Lung (tissue), 12 donors: ENCODE data around the gene CARD11. TPM values are rescaled to one million over a fixed set of nuclear protein-coding genes. Genes with fewer than 3 reads are reported as not detected.

Source experiments
- ATAC-seq: fragments of 200-7000 bp; cut with Tn5 transposase; one replicate; pipeline ENCODE4 v1.9.1; 2020; ENCODE audit warnings: moderate number of reproducible peaks; ENCODE audit not compliant: insufficient read depth, low FRiP score
- DNase-seq, 3 donors: peaks; one replicate each; pipeline ENCODE4 v3.0.0-alpha.2; 2013 to 2017
- H3K27ac ChIP-seq, 2 donors: one replicate each; pipeline ENCODE4 v1.5.1; 2013; ENCODE audit warnings: mild to moderate bottlenecking in 2 of 2, moderate library complexity in 2 of 2, control low read depth in 1 of 2, inconsistent platforms in 1 of 2, low read depth in 1 of 2, low read length in 1 of 2
- H3K27me3 ChIP-seq, 3 donors: one replicate each; pipeline ENCODE4 v1.5.1; 2013; ENCODE audit warnings: low read length in 2 of 3; ENCODE audit not compliant: control insufficient read depth in 3 of 3, insufficient read depth in 3 of 3
- H3K36me3 ChIP-seq, 4 donors: one replicate each; pipeline ENCODE4 v1.5.1; 2013; ENCODE audit warnings: low read length in 4 of 4, mild to moderate bottlenecking in 1 of 4, moderate library complexity in 1 of 4; ENCODE audit not compliant: control insufficient read depth in 4 of 4, insufficient read depth in 4 of 4
- H3K4me1 ChIP-seq, 5 donors: one replicate each; pipeline ENCODE4 v1.5.1; 2013; ENCODE audit warnings: low read length in 5 of 5, mild to moderate bottlenecking in 2 of 5, moderate library complexity in 1 of 5; ENCODE audit not compliant: control insufficient read depth in 5 of 5, insufficient read depth in 5 of 5
- H3K4me3 ChIP-seq: one replicate; pipeline ENCODE4 v1.5.1; 2013; ENCODE audit warnings: mild to moderate bottlenecking, control low read depth, moderate library complexity
- H3K9ac ChIP-seq, 2 donors: one replicate each; pipeline ENCODE4 v1.5.1; 2013; ENCODE audit warnings: low read length in 2 of 2, control low read depth in 1 of 2; ENCODE audit not compliant: insufficient read depth in 1 of 2
- H3K9me3 ChIP-seq, 4 donors: one replicate each; pipeline ENCODE4 v1.5.1; 2013; ENCODE audit warnings: low read length in 3 of 4, mild to moderate bottlenecking in 1 of 4, moderate library complexity in 1 of 4; ENCODE audit not compliant: control insufficient read depth in 4 of 4, insufficient read depth in 3 of 4
- CTCF ChIP-seq: IDR thresholded peaks from 2 replicates; pipeline ENCODE4 v1.5.1; 2012; ENCODE audit warnings: mild to moderate bottlenecking; ENCODE audit errors: control extremely low read depth, extremely low read depth
- WGBS, 2 donors: extraction: QIAGEN DNeasy Blood & Tissue Kit; methylation state at CpG; one replicate each; pipeline ENCODE4 v1.1.7; 2013; 5-methylcytosine and 5-hydroxymethylcytosine counted together
- polyA plus RNA-seq, 2 donors: library from polyadenylated mRNA; stranded (reverse); fragments of 200-250 nt; gene quantifications; one replicate each; pipeline ENCODE4 v1.2.1, GENCODE V29; 2013
- total RNA-seq, 2 donors: library from RNA; depleted of rRNA in 1 of 2; stranded (reverse); fragments of >200 nt in 1 of 2; gene quantifications; one replicate each; pipeline ENCODE4 v1.2.1, GENCODE V29; 2014 to 2021
- donor health status: control.
- donor health status: control.
- donor health status: Bipolar disorder and iron deficiency.
- donor health status: healthy.
- donor health status: DM: yes; HTN: yes; CAD: no.

CARD11 gene
- total and polyA plus RNA-seq, 4 donors: 1.5 to 4.3 (median 3.7) TPM

DNA sequence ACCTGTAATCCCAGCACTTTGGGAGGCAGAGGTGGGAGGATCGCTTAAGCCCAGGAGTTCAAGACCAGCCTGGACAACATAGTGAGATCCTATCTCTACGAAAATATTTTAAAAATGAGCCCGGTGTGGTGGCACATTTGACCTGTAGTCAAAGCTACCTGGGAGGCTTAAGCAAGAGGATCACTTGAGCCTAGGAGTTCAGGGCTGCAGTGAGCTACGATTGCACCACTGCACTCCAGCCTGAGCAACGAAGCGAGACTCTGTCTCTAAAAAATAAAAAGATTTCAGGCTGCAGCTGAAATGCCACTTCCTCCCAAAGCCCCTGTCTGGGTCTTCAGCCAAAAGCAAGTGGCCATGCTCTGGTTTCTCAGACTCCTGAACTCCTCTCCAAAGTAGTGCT is 38.7 kb upstream of the CARD11 start:
- peaks cover 0 to 2% (median 0%) of the 10 kb centered on the region in 4 donors for H3K9me3 ChIP-seq
- ATAC-seq (no peak), DNase-seq (no peak)
- no peaks in the 10 kb centered on the region for H3K4me1 ChIP-seq
- no peak overlapping the region for H3K4me3 ChIP-seq
- 72 to 83% methylated on average over 6 of the region's 6 CpGs for WGBS, 2 donors
- H3K36me3 ChIP-seq: no peaks in the 10 kb centered on the region
- H3K27me3 ChIP-seq: peaks cover 0 to 5% (median 0%) of the 10 kb centered on the region in 3 donors
- no peak overlapping the region for H3K9ac ChIP-seq
- no peak overlapping the region for H3K27ac ChIP-seq
- TF ChIP-seq CTCF: no peak

- H3K9me3 ChIP-seq: peaks cover 0 to 9% (median 3%) of the 10 kb centered on the region in 4 donors
- no peak overlapping the region for H3K27ac ChIP-seq
- no peaks in the 10 kb centered on the region for H3K27me3 ChIP-seq
- H3K9ac ChIP-seq: no peak overlapping the region
- H3K4me1 ChIP-seq: no peaks in the 10 kb centered on the region
- ATAC-seq (no peak), DNase-seq (no peak)
- H3K36me3 ChIP-seq: no peaks in the 10 kb centered on the region
- TF ChIP-seq CTCF: no peak
- WGBS, 2 donors: 65 to 76% methylated on average over 5 of the region's 5 CpGs
- H3K4me3 ChIP-seq: no peak overlapping the region
These were observed 36.4 kb upstream of the CARD11 start for GRCh38 chr7:3080106-3080505.

DNA sequence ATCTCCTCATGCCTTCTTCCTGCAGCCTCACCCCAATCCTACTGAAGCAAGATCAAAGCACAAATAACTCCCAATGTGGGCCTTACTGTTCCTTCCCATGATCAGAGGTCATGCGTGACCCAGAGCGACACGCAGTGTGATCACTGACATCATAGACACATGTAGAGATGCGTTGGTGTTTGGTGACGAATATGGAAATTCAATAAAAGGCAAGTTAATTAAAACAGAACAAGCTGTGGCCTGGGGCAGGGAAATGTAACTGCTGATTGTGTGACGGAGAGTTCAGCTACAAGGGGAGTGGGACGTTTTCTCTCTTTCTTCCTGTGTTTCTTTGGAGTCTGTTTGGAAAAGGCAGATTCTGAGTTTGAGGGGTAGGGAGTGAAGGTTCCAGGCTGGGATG is 34.8 kb upstream of the CARD11 start:
- Histone ChIP-seq H3K36me3 (no peaks in the 10 kb centered on the region), H3K27me3 (no peaks in the 10 kb centered on the region), H3K4me3 (no peak overlapping the region), H3K9me3 (peaks cover 0 to 9% (median 3%) of the 10 kb centered on the region in 4 donors), H3K4me1 (no peaks in the 10 kb centered on the region), H3K9ac (no peak overlapping the region), H3K27ac (no peak overlapping the region)
- 78 to 80% methylated on average over 7 of the region's 7 CpGs for WGBS, 2 donors
- TF ChIP-seq CTCF: no peak
- no peak for ATAC-seq
- no peak for DNase-seq

DNA sequence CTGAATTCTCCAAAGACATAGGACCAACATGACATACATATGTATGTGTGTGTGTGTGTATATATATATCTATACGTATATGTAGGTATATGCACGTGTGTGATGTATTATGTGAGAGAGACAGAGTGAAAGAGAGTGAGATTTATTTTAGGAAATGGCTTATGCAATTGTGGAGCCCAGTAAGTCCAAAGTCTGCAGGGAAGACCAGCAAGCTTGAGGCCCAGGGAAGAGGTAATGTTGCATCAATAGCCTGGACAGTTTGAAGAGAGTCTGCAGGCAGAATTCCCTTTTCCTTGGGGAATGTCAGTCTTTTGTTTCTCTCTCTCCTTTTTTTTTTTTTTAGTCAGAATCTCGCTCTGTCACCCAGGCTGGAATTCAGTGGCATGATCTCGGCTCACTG is 33.0 kb upstream of the CARD11 start:
- no peaks in the 10 kb centered on the region for H3K36me3 ChIP-seq
- H3K9me3 ChIP-seq: peaks cover 0 to 9% (median 3%) of the 10 kb centered on the region in 4 donors
- no peaks in the 10 kb centered on the region for H3K4me1 ChIP-seq
- no peak overlapping the region for H3K27ac ChIP-seq
- no peak overlapping the region for H3K9ac ChIP-seq
- H3K4me3 ChIP-seq: no peak overlapping the region
- no peak for TF ChIP-seq CTCF
- DNase-seq (no peak), ATAC-seq (no peak)
- 92% methylated on average over 4 of the region's 4 CpGs for WGBS, 2 donors
- no peaks in the 10 kb centered on the region for H3K27me3 ChIP-seq
